ENCODE measurements around the gene FOXA1.
"Not testable (repeated sequence)": the region's sequence is repeated elsewhere in the genome, so short reads cannot be mapped to it uniquely, and the experiment has no call there.

FOXA1 gene

DNA sequence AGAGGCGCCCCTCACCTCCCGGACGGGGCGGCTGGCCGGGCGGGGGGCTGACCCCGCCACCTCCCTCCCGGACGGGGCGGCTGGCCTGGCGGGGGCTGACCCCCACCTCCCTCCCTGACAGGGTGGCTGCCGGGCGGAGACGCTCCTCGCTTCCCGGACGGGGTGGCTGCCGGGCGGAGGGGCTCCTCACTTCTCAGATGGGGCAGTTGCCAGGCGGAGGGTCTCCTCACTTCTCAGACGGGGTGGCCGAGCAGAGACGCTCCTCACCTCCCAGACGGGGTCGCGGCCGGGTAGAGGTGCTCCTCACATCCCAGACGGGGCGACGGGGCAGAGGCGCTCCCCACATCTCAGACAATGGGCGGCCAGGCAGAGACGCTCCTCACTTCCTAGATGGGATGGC lies 39.5 kb downstream of the FOXA1 start:
- DNase-seq (ENCODE audit: low read depth), result not testable (repeated sequence)

DNA sequence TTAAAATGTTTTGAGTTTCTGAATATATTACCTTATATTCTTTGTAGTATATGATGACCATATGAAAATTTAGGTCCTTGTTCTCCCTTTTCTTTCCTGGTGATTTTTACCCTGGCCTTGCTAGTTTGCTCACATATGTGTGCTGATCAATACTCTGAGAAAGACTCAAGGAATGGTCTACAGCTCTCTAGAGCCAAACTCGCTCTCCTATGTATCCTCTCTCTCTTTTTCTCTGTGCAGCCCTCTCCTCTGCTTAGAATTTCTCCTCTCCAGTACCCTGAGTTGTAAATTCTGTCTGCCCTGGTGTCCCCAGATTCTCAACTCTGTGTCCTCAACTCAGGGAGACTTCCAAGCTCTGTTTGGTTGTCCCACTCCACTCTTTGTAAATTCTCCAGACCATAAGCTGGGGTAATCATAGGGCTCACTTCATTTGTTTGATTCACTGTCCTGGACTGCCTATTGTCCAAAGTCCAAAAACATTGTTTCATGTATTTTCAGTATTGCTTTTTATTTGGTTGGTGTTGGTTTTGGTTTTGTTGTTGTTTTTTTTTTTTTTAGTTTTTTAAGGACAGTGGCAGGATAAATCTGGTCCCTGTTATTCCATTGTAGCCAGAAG lies 41.0 kb downstream of the FOXA1 start:
- no peak for DNase-seq (ENCODE audit: low read depth)

DNA sequence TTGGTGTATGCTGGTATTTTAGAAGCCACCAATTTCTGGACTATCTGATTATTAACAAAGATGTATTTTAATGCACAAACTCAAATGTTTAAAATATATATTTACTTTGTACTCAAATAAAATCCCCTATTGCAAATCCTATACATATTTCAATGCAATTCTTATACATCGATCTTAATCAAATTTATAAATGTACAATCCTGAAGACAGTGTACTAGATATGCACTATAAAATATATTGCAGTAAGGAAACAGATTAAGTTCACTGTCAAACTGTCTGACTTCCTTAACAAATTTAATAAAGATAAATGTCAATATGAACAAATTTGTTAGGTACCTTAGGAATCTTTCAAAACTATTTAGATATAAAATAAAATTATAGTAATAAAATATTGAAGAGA lies 43.9 kb downstream of the FOXA1 start:
- DNase-seq (ENCODE audit: low read depth), result no peak

DNA sequence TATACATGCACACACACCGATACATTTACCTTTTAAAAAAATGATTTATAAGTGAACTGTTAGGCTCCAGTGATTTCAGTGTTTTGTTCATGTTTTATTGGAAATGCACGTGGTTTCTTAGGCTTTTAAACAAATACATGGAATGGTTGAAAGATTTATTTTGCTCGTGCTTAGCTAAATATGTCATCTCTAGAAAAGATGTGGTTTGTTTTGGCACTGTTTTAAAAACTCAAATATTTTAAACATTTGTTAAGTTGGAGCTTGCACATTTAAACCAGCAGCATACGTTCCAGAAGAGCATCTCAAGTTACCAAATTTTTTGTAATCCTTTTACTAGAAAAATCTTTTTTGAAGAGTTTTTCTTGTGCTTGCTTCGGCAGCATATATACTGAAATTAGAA lies 44.5 kb downstream of the FOXA1 start:
- peak; percentile 75 for DNase-seq (ENCODE audit: low read depth)

DNA sequence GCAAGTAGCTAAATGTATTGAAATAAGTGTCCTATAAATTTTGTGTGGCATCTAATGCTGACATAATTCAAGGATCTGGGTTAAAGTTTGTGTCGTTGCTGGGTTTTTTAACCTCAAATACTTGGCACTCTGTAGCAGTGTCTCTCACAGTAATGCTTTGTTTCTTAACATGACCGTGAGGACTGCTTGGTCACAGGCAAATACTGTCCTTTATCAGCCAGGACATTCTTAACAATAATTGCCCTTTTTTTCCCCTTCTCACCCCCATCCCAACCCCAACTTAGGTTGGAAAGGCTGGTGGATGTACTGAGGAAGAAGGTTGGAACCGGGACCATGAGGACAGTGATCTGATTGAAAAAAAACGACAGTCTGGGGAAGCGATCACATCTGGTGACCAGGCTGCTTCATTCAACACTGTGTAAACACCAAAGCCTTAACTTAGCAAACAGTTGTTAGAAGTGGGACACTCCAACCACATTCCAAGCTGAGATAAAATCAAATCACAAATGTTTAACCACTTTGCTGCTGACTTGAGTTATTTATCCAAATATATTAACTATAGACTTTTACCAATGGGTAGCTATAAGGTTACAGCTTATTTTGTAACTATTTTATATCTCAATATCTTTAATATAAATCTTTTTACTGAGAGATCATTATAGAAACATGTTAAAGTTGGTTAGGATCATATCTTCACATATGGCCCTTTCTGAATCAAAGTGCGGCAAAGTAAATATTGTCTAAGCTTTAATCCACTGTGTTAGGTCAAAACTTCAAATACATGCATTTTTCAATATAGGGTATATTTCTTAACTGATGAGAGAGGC lies 48.2 kb downstream of the FOXA1 start:
- peak; percentile 47 for DNase-seq (ENCODE audit: low read depth)

DNA sequence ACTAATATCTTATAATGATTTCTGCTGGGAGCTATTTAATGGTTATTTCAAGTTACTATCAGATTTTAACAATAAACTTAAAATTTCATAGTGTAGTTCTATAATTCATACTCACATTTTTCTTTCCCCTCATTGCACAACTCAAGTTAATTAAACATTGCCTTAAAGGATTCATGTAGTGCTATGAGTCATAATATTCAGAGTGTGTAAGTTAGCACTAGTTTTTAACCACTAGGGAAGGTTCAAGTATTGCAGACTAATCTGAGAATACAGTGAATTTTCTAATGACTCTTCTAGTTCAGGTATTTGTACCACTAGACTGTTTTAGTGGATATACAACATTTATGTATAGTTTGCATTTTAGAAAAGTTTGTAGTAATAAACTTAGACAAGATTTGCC lies 49.9 kb downstream of the FOXA1 start:
- DNase-seq (ENCODE audit: low read depth), result no peak

DNA sequence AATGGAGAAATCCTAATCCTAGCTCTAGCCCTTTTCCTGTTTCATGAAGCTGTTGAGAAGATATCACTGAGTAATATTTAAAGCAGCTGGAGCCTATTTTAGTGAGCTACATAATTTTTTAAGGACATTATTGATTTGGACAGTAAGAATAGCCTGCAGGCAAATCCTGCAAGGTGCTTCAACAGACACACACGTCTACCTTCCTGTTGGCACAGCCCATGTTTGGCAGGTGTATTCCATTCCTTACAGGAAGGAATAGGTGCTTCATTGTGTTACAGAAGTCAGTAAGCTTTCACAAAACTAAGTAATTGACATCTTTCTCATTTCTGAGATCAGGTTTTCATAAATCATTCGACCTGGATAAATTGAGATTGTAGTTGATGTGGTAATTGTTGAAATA lies 50.6 kb downstream of the FOXA1 start:
- DNase-seq (ENCODE audit: low read depth), result no peak

DNA sequence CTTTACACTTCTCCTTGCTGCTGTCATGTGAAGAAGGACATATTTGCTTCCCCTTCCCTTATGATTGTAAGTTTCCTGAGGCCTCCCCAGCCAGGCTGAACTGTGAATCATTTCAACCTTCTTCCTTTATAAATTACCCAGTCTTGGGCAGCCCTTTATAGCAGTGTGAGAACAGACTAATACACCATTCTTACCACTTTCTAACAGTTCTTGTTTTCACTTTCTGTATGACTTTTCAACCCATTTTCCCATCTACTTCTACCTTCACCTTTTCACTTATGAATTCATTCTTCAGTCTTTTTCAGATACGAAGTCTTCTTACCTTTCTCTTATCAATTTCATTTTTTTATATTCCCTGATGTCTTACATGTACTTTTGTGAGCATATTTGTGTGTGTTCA lies 55.1 kb downstream of the FOXA1 start:
- no peak for DNase-seq (ENCODE audit: low read depth)

Measured in EH (cell line).